ENCODE data around the gene MRPL36. TPM values are rescaled to one million over a fixed set of nuclear protein-coding genes. Genes with fewer than 3 reads are reported as not detected.

The MRPL36 gene
- total and polyA plus RNA-seq, 9 of the 15 experiments (the other 6 are each of a cell fraction or from before 2014, with no cell fraction given): 78.3 to 557 (median 124) TPM

DNA sequence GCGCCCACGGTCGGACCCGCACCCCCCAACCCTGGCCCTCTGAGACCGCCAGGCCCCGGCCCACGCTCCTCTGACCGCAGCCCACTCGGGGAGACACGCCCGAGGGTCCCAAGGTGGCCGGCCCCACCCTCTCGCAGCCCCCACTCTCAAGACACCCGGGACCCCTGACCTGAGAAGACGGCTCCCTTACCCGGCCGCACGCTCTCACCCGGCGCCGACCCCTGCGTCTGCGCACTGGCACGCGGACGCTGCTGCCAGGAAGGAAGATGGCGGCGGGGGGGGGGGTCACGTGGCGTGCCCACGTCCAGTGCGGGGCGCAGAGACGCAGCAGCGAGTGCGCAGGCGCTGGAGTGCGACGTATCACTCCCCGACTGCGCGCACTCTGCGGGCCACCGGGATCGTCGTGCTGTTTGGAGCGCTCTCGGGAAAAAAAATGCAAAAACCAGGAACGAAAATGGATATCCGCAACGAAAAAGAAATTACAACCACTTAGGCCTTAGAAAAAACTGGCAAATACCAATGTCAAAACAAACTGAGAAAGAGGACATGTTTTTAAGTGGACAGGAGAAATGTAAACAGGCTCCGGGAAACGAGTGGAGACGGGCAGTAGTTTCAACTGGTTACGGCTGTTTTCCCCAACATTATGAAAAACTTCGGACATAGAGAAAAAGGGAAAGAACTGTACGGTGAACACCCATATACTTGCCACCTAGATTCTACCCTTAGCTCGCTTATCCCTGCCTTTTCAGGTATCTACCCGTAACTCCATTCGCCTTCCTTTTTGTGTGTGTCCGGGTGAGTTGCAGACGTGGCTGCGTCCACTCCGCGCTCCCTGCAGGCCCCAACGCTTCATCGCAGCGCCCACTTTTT lies at the start of gene MRPL36 (continued):
- TF ChIP-seq, protein P1, sequence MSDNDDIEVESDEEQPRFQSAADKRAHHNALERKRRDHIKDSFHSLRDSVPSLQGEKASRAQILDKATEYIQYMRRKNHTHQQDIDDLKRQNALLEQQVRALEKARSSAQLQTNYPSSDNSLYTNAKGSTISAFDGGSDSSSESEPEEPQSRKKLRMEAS (CRISPR knock-in tag; IDR thresholded peaks at IDR 0.05): peak; percentile 90
- TF ChIP-seq CCNT2 (IDR thresholded peaks at IDR 0.05; ENCODE audit: borderline replicate concordance, extremely low read depth, insufficient read length, low read depth, low read length): peak; percentile 56
- no peak for TF ChIP-seq HDAC3 (IDR thresholded peaks at IDR 0.05; ENCODE audit: borderline replicate concordance, partially characterized antibody)
- TF ChIP-seq MBD2 (IDR thresholded peaks at IDR 0.05; ENCODE audit: borderline replicate concordance, low read depth): no peak
- TF ChIP-seq, protein P2, sequence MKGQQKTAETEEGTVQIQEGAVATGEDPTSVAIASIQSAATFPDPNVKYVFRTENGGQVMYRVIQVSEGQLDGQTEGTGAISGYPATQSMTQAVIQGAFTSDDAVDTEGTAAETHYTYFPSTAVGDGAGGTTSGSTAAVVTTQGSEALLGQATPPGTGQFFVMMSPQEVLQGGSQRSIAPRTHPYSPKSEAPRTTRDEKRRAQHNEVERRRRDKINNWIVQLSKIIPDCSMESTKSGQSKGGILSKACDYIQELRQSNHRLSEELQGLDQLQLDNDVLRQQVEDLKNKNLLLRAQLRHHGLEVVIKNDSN (CRISPR knock-in tag; IDR thresholded peaks at IDR 0.05): peak; percentile 98
- no peak for TF ChIP-seq TAF7 (tag; IDR thresholded peaks at IDR 0.05)
- no peak for TF ChIP-seq ERF (CRISPR knock-in tag; IDR thresholded peaks at IDR 0.05)
- no peak for TF ChIP-seq SAFB2 (IDR thresholded peaks at IDR 0.05; ENCODE audit: borderline replicate concordance, low read depth, low read length, severe bottlenecking)
- peak in 1 of 2 experiments; percentile 23; a peak in 1 of 3 replicates for TF ChIP-seq CBX3 (IDR thresholded peaks at IDR 0.05; ENCODE audit: borderline replicate concordance in 1 of 2, low read length in 2 of 2)
- no peak for TF ChIP-seq SNIP1 (IDR thresholded peaks at IDR 0.05; ENCODE audit: low read depth)
- TF ChIP-seq, protein P3, sequence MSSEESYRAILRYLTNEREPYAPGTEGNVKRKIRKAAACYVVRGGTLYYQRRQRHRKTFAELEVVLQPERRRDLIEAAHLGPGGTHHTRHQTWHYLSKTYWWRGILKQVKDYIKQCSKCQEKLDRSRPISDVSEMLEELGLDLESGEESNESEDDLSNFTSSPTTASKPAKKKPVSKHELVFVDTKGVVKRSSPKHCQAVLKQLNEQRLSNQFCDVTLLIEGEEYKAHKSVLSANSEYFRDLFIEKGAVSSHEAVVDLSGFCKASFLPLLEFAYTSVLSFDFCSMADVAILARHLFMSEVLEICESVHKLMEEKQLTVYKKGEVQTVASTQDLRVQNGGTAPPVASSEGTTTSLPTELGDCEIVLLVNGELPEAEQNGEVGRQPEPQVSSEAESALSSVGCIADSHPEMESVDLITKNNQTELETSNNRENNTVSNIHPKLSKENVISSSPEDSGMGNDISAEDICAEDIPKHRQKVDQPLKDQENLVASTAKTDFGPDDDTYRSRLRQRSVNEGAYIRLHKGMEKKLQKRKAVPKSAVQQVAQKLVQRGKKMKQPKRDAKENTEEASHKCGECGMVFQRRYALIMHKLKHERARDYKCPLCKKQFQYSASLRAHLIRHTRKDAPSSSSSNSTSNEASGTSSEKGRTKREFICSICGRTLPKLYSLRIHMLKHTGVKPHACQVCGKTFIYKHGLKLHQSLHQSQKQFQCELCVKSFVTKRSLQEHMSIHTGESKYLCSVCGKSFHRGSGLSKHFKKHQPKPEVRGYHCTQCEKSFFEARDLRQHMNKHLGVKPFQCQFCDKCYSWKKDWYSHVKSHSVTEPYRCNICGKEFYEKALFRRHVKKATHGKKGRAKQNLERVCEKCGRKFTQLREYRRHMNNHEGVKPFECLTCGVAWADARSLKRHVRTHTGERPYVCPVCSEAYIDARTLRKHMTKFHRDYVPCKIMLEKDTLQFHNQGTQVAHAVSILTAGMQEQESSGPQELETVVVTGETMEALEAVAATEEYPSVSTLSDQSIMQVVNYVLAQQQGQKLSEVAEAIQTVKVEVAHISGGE (CRISPR knock-in tag; IDR thresholded peaks at IDR 0.05): peak in 1 of 3 experiments; percentile 75; a peak in 2 of 6 replicates
- TF ChIP-seq ZEB2 (IDR thresholded peaks at IDR 0.05): peak; percentile 15; the same call in 1 of the 2 replicates
- TF ChIP-seq, protein P4, sequence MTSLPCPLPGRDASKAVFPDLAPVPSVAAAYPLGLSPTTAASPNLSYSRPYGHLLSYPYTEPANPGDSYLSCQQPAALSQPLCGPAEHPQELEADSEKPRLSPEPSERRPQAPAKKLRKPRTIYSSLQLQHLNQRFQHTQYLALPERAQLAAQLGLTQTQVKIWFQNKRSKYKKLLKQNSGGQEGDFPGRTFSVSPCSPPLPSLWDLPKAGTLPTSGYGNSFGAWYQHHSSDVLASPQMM (CRISPR knock-in tag; IDR thresholded peaks at IDR 0.05): no peak
- TF ChIP-seq, protein P5, sequence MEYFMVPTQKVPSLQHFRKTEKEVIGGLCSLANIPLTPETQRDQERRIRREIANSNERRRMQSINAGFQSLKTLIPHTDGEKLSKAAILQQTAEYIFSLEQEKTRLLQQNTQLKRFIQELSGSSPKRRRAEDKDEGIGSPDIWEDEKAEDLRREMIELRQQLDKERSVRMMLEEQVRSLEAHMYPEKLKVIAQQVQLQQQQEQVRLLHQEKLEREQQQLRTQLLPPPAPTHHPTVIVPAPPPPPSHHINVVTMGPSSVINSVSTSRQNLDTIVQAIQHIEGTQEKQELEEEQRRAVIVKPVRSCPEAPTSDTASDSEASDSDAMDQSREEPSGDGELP (CRISPR knock-in tag; IDR thresholded peaks at IDR 0.05; ENCODE audit: borderline replicate concordance): peak; percentile 66
- peak; percentile 97 to 98 (median 98) for TF ChIP-seq YY1 (IDR thresholded peaks at IDR 0.05; ENCODE audit: borderline replicate concordance in 1 of 3, control insufficient read depth in 1 of 3, extremely low read depth in 1 of 3, insufficient read depth in 3 of 3, insufficient read length in 1 of 3, insufficient replicate concordance in 2 of 3, low read depth in 1 of 3, low read length in 2 of 3)
- TF ChIP-seq ELF1 (tag; IDR thresholded peaks at IDR 0.05): no peak
- TF ChIP-seq, protein P6, sequence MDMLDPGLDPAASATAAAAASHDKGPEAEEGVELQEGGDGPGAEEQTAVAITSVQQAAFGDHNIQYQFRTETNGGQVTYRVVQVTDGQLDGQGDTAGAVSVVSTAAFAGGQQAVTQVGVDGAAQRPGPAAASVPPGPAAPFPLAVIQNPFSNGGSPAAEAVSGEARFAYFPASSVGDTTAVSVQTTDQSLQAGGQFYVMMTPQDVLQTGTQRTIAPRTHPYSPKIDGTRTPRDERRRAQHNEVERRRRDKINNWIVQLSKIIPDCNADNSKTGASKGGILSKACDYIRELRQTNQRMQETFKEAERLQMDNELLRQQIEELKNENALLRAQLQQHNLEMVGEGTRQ (CRISPR knock-in tag; IDR thresholded peaks at IDR 0.05): peak; percentile 98

All from K562 (cell line).